Cerebellar cortex (tissue), 1 donor: ENCODE data around the gene CRIP1.

Experiments
- DNase-seq: peaks from one replicate; pipeline ENCODE4 v3.0.0-alpha.2; 2015; ENCODE audit warnings: low spot score

CRIP1 gene

DNA sequence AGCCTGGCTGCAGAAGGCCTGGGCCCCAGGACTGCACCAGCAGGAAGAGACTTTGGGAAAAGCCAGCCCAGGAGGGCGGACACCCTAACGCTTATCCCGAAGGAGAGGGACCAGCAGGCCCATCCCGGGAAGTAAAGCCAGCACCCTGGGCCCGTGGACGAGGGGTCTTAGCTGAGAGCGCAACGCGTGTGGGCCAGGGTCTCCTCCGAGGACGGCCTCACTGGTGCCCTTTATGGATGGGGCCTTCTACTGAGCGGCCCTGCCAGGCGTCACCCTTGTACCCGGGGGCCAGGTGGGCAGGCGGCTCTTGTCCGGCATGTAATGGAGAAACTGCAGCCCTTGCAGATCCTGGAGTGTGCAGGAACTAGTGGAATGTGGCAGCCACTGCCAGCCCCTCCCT lies 18.4 kb downstream of the CRIP1 start:
- no peak for DNase-seq

DNA sequence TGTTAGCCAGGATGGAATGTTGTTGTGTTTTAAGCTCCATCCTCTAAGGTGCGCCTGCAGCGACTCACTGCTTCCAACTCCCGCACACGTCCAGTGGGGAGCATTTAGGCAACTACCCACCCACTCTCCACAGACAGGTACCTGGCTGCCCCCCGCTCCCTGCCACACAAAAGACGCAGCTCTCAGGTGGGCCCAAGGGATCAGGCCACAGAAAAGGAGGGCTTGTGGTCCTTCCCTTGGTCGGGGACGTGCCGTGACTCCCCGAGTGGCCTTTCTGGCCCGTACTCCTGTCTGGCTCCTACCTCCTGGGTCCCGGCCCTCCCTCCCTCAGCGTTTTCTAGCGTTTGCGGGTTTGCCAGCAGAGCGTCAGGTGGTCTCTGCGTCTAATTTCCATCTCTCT lies 20.6 kb downstream of the CRIP1 start:
- DNase-seq = no peak

DNA sequence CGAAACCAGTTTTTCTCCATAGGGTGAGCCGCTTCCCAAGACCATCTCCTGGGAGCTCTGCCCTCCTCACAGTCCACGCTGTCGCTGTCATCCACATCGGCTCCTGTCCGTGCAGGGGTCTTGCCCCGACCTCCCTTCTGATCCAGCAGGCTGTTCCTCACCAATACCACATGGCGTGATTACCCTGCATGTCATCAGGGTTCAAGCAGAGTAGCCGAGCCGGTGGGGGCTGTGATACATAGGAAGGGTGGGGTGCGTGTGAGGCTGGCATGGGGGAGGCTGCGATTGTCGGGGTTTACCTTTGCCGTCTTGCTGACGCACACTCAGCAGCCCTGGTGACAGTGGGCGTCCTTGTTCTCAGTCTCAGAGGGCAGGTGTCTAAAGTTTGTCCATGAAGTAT lies 21.4 kb downstream of the CRIP1 start:
- no peak for DNase-seq

DNA sequence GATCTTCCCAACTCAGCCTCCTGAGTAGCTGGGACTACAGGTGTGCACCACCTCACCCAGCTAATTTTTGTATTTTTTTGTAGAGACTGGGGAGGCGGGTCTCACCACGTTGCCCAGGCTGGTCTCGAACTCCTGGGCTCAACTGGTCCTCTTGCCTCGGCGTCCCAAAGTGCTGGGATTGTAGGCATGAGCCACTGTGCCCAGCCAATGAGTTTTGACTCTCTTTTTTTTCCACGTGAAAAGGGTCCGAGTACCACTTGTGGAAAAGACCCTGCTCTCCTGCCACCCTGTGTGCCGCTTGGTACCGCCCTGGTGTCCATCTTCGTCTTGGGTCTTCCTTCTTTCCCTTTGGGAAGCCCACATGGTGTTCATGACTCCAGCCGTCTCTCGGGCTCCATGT lies 21.9 kb downstream of the CRIP1 start:
- DNase-seq = no peak

DNA sequence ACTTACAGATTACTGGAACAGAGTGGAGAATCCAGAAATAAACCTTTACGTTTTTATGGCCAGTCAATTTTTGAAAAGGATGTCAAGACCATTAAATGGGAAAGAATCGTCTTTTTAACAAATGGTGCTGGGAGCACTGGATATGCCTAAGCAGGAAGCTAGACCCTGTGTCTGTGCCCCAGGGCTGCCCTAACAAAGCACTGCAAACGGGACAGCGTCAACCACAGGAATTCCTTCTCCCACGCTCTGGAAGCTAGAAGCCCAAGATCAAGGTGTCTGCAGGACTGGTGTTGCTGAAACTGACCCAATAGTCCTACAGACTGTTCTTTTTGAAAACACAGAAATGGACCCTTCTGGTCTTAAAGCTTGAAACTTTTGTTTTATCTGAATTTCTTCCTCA lies 30.4 kb downstream of the CRIP1 start:
- DNase-seq = no peak

DNA sequence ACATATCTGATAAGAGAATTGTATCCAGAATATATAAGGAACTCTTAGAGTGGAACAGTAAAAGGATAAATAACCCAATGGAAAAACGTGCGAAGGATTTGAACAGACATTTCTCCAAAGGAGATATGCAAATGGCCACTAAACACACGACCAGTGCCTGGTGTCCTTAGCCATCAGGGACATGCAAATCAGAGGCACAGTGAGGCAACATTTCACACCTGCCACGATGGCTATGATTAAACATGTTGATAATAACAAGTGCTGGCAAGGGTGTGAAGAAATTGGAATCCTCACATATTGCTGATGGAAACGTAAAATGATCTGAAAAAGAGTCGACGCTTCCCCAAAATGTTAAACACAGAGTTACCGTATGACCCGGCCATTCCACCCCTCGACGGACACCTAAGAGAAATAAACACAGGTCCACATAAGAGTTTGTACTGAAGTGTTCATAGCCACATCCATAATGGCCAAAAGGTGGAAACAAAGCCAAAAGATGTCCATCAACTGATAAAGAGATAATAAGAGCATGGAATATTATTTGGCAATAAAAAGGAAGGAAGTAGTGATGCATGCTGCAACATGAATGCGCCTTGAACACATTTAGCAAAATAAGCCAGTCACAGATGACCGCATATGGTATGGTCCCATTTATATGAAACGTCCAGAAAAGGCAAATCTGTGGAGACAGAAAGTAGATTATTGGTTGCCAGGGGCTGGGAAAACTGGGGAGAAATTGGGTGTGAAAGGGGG lies 33.4 kb downstream of the CRIP1 start:
- no peak for DNase-seq

DNA sequence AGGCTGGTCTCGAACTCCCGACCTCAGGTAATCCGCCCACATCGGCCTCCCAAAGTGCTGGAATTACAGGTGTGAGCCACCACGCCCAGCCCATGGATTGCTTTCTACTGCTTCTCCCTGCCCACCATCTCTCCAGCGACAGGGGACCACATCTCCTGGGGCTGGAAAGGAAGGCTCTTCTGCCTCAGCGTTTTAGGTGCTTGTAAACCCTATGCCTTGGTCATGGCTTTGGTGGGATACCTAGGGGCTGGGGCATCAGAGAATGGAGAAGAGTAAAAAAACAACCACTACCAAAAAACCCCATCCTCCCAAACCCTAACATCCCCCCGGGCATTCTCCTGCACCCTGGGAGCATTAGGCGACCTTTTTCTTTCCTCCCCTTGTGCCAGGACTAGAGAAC lies 38.6 kb downstream of the CRIP1 start:
- no peak for DNase-seq

DNA sequence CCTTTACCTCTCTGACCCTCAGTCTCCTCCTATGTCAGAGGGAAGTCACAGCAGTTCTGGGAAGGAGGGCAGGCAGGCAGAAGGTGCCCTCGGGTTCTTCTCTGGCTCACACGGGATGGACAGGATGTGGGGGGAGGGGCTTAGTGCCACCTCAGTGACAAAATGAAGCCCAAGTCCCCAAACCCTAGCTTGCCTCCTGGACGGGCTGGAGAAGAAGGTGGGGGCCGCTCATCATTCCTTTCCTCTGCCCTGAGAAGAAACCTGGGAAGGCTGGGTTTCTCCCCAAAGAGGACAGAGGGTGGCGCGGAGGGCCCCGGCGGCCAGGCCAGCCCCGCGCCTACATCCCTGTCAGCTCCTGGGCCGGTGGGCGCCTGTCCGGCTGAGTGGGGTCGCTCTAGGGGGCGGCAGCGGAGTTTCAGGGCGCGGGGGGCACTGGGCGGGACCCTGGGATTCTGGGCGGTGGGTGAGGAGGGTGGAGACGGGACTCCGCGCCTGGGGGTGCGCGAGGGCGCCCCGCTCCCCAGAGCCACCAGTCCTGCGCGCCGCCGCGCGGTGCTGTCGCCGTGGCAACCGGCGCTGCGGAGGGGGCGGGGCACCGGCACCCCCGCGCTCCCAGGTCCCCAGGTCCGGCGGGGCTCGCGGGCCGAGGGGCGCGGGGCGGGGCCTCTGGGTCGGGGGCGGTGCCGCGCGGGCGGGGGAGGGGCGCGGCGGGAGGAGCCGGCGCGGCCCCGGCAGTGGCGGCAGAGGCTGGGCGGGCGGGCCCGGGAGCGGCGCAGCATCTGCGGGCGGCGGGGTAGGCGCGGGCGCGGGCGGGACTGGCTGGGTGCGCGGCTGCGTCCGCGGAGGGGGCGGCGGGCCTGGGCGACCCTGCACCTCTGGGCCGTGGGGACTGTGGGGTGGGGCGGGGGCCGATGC lies 39.4 kb downstream of the CRIP1 start, which contains the start of gene TMEM121:
Gene TMEM121 (plus strand): TSS at position 723 of the 915 bp plus-strand sequence. CDS start 2,252 bp downstream, outside the sequence.
- DNase-seq = peak; percentile 33

DNA sequence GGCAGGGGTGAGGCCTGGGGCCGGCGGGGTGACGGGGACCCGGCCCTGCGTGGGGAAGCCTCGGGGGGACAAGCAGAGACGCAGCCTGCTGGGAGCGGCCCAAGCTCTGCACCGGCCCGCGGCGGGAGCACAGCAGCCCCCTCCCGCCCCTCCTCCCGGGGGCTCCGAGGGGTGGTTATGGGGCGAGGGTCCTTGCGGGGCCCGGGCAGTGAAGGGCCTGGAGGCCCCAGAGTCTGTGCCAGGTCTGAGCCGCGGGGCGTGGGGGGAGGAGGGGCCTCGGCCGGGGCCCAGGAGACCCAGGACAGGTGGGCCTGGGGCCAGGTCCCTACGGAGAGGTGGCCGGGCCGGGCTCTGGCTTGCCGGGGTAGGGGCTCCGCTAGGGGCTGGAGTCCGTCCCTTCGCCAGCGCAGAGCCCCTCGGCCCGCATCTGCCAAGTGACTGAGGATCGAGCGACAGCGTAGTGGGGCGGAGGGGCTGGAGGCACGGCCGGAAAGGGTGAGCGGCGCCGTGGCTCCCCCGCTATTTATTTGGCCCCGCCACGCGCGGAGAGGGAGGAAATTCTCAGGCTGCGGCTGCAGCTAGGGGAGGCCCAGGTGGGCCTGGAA lies 40.2 kb downstream of the CRIP1 start:
- no peak for DNase-seq

DNA sequence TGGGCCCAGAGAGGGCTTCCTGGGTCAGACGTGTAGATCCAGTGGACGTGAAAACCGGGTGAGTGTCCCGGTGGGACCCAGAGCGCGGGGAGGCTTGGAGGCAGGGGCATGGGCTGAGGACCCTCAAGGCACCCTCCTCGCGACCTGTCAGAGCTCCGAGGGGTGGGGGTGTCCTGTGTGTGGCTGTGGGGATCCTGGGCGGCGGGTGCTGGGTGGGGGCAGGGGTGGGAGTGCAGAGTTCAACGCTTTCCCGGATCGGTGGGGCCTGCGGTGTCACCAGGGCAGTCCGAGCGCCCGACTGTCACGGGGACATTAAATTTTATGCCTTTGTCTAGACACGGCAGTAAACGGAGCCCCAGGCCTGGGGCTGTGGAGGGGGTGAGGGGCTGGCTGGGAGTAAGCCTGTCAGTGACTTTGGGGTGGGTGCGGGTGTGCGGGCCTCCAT lies 40.7 kb downstream of the CRIP1 start:
- no peak for DNase-seq

DNA sequence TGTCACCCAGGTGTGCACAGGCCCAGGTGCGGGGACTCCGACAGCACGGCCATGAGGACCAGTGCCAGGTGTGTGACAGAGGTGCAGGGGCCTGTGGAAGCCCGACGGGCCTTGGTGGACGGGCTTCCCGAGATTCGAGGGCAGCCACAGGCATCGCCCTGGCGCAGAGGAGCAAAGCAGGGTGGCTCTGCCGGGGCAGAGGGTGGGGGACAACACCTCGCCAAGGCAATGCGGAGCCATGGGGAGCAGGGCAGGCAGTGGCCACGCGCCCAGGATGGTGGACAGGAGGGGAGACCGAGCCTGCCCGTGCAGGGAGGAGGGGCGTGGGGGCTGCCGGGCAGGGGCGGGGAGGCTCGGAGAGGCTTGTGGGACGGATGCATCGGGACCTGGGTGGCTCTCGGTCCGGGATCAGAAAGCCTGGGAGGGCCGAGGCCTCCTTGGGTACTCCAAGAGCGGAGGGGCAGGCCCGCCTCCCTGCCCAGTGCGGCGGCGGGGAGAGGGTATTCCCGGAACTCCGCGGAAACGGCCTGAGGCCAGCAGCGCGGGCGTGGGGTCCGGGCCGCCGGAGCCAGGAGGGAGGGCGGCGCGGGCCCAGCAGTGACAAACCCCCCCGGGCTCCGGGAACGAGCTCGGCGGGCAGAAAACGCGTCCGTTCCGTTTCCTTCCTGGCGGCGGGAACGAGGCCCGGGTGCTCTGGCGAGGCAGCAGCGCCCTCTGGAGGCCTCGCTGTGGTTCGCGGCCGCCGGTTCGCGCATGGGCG lies 41.3 kb downstream of the CRIP1 start:
- peak; percentile 69 for DNase-seq

DNA sequence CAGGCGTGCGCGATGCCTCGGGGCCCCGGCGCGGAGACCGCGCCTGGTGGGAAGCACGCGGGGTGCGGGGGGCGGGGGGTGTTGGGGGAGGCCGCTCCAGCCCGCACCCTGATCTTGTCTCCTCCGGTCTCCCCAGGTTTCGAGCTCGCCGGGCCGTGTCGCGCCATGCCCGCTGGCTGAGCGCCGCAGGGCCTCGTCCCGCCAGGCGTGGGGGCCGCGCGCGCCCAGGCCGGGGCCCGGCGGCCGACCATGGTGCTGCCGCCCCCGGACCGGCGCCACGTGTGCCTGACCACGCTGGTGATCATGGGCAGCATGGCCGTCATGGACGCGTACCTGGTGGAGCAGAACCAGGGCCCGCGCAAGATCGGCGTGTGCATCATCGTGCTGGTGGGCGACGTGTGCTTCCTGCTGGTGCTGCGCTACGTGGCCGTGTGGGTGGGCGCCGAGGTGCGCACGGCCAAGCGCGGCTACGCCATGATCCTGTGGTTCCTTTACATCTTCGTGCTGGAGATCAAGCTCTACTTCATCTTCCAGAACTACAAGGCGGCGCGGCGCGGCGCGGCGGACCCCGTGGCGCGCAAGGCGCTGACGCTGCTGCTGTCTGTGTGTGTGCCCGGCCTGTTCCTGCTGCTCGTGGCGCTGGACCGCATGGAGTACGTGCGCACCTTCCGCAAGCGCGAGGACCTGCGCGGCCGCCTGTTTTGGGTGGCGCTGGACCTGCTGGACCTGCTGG lies 42.1 kb downstream of the CRIP1 start:
- no peak for DNase-seq

DNA sequence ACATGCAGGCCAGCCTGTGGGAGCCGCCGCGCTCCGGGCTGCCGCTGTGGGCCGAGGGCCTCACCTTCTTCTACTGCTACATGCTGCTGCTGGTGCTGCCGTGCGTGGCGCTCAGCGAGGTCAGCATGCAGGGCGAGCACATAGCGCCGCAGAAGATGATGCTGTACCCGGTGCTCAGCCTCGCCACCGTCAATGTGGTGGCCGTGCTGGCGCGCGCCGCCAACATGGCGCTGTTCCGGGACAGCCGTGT lies 42.6 kb downstream of the CRIP1 start:
- no peak for DNase-seq

DNA sequence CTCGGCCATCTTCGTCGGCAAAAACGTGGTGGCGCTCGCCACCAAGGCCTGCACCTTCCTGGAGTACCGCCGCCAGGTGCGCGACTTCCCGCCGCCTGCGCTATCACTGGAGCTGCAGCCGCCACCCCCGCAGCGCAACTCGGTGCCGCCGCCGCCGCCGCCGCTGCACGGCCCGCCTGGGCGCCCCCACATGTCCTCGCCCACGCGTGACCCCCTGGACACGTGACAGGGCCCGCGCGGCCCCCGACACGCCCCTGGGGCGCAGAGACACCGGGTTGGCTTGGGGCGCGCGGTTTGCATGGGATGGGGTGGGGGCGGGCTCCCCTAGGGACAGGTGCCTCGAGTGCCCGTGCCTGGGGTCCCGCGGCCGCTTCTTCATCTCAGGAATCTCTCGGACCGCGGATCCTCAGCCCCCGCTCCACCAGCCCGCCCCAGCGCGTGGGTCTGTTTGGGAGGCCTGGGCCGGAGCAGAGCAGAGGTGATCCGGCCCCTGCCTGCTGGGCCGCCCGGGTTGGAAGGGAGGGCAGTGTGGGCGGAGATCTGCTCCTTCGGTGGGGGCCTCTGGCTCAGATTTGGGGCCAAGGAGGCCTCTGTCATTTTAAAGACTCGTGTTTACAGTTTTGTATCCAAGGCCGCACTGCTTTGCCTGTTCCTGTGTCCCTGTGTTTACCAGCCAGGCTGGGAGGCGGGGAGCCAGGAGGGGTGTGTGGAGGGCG lies 43.0 kb downstream of the CRIP1 start:
- no peak for DNase-seq

DNA sequence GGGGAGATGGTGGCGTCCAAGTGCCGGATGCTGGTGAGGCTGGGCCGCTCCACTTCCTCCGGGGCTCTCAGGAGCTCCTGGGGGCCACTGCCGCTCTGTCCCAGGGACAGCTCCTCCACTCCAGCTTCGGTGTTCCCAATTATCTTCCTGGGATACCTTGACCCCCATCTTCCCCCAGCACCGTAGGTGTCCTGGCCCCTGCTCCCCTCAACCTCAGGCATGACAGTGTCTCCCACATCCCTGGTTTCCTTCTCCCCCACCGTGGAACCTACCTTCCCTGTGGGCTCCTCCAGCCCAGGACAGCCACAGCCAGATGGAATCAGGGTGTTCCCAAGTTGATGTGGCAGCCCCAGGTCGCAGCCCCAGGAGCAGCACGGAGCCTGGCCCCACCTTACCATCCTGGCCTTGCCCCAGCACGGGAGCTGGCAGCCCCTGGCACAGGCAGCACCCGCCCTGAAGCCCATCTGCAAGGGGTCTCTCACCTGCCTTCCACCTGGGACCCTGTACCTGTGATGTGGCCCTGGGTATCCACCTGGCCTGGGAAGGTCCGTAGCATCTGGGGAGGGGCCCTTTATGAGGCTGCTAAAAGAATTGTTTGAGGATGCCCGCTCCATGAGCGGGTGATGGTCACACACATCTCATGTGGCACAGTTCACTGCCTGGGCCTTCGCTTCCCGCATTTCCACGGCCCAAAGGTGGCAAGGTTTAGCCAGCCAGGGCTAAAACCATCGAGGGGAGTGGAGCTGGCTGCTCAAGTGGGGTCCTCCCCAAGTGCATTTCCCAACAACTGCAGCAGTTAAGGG lies 43.8 kb downstream of the CRIP1 start:
- no peak for DNase-seq

DNA sequence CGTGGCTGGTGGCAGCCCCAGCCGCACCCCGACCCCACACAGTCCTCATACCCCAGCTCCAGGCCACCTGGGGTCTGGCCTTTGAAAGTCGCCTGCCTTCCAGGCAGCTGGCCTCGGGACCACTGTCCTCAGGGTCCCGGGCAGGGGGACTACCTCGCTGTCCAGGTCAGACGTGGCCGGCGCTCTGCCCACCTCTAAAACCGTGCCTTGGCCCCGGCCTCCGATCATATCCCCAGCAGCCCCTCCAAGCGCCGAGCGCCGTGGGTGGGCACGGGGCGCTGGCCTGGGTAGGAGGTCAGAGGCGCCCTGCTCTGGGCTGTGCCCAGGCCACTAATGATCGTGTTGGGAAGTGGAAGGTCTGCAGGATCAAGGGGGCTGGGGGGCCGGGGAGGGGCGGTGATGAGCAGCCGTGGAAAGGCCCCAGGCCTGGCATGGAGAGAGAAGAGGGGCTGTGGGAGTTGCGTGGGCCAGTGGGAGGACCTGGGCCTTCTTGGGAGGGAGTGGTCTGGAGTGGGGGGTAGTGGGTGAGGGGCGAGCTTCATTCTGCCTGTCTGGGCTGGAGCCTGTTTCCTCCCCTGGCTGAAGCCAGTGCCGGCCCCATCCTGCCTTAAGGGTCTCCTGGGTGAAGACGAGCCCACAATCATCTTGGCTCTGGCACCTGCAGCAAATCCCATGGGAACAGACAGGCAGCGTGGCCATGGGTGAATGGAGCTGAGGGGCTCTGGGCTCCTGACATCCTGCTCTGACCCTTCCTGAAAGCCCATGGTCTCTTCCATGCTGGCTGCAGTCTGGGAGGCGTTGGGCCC lies 44.6 kb downstream of the CRIP1 start:
- no peak for DNase-seq

DNA sequence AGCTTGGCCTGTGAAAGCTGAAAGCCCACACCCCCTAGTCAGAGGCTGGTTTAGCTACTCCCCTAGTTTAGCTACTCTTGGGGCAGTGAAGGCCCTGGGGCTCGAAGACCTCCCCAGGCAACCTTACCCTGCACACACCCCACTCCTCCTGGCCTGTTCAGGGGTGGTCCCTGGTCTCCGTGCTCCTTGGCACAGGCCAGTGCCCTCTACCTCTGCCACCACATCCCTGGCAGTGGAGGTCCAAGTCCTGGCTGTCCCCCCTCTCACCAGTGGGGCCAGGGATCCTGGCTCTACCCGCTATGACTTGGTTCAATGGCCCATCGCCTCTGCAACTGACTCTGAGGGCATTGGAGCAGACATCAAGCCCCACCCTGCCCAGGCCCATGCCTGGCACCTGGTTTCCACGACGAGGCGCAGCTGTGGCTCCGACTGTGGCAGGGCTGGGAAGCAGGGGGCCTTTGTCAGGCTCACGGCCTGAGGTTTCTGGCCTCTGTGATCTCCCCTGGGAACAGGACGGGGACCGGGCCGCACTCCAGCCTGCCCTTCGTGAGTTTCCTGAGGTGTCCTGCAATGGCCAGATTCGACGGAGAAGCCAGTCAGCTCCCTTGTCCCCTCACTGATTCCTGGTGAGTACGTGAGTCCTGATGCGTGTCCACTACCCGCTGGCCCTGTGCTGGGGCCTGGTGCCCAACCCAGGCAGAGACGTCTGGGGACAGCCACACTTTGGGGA lies 45.4 kb downstream of the CRIP1 start:
- no peak for DNase-seq

DNA sequence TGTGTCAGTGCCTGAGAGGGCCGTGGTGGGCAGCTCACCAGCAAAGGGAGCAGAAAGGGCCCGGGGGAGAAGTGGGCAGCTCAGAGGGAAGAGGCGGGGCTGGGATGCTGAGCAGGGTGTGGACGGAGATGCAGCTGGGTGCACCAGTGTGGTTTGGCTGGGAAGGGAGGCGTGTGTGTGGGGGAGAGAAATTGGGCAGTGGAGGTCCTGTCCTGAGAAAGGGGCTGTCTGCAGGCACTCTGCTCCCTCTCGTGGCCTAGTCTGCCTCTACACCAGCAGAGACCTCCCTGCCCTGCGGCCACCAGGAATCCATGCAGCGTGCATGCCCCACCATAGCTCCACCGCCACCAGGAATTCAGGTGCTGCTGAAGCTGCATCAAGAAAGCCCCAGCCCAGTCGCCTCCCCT lies 46.1 kb downstream of the CRIP1 start:
- no peak for DNase-seq

DNA sequence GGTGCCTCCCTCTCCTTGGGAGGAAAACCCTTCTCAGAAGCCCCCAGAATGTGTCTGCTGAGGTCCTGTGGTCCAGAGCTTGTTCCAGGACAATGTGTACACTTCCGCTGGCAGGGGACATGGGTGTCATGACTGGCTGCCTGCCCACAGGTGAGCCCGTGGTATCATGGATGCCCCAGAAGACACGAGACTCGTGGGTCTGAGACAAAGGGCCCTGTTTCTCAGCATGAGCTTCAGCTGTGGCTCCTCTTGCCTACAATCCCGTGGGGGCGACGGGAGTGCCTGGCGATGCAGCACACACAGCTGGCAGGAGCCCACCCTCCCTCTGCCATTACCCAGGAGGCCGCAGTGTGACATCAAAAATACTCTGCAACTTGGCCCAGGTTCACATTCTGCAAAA lies 46.7 kb downstream of the CRIP1 start:
- DNase-seq = no peak
